Ovary (tissue), 9 donors: Measurements from ENCODE around the gene OTOR. TPM values are rescaled to one million over a fixed set of nuclear protein-coding genes. Genes with fewer than 3 reads are reported as not detected.

ENCODE experiments used
- DNase-seq, 5 donors: peaks; one replicate each; pipeline ENCODE4 v3.0.0-alpha.2; 2019 to 2020
- H3K27ac ChIP-seq, 2 donors: fragments of 200-600 bp; one replicate each; pipeline versions ENCODE4 v1.5.1 to v1.8.0; 2019 to 2022
- H3K27me3 ChIP-seq: fragments of 200-600 bp; one replicate; pipeline ENCODE4 v1.8.0; 2022
- H3K36me3 ChIP-seq: fragments of 200-600 bp; sonication (generic); one replicate; pipeline ENCODE4 v1.5.1; 2019
- H3K4me1 ChIP-seq: one replicate; pipeline ENCODE4 v1.8.1; 2013; ENCODE audit warnings: mild to moderate bottlenecking, moderate library complexity; ENCODE audit not compliant: insufficient read depth
- H3K4me3 ChIP-seq: fragments of 200-600 bp; sonication (generic); one replicate; pipeline ENCODE4 v1.5.1; 2017
- H3K9me3 ChIP-seq, 2 donors: fragments of 200-600 bp in 1 of 2; sonication (generic) in 1 of 2; one replicate each; pipeline versions ENCODE4 v1.5.1 to v1.8.1; 2013 to 2019; ENCODE audit warnings: mild to moderate bottlenecking in 1 of 2, moderate library complexity in 1 of 2
- CTCF ChIP-seq, 3 donors: fragments of 450-650 bp in 2 of 3; fragments of 200-600 bp in 1 of 3; IDR thresholded peaks; one replicate each; pipeline versions ENCODE4 v1.5.1 to v1.8.0; 2016 to 2022; ENCODE audit warnings: antibody characterized with exemption in 3 of 3, mild to moderate bottlenecking in 1 of 3
- EP300 ChIP-seq: sonication (generic); formaldehyde crosslinking; IDR thresholded peaks from one replicate; pipeline ENCODE4 v1.6.1; 2017; ENCODE audit warnings: antibody characterized with exemption
- POLR2A ChIP-seq: fragments of 450-650 bp; IDR thresholded peaks from one replicate; pipeline ENCODE4 v1.6.1; 2017; ENCODE audit warnings: antibody characterized with exemption, mild to moderate bottlenecking, moderate library complexity
- WGBS, 3 donors: extraction: QIAGEN DNeasy Blood & Tissue Kit in 1 of 3; methylation state at CpG; one replicate each; pipeline versions ENCODE4 v1.1.5 to v1.1.7; 2013 to 2017; 5-methylcytosine and 5-hydroxymethylcytosine counted together
- intact Hi-C, 4 donors: fragments of 100-400 bp; cut with DNase I; formaldehyde crosslinking; loops; one replicate each; pipeline versions ENCODE4 v1.11.0 to v1.15.1; 2022 to 2023
- polyA plus RNA-seq, 2 donors: library from polyadenylated mRNA; stranded (reverse); fragments of 200-250 nt in 1 of 2; fragments of 350-450 nt in 1 of 2; fragmentation: Illumina TruSeq in 1 of 2; extraction: RNeasy Lipid Tissue Mini Kit (QIAGEN cat#74804) in 1 of 2; gene quantifications; one replicate each; pipeline ENCODE4 v1.2.3, GENCODE V29; 2013 to 2014
- total RNA-seq, 7 donors: library from RNA; depleted of rRNA in 2 of 7; stranded (reverse); fragments of >200 nt in 2 of 7; fragmentation: NEBNext Ultra II Directional in 3 of 7; extraction: Animal tissue kit (Norgen Biotek cat#: 25700) in 3 of 7; gene quantifications; one replicate each; pipeline versions ENCODE4 v1.1.0 to v1.2.4, GENCODE V29; 2016 to 2023
- donor health status: DM: no; HTN: no; CAD: no; lungs with moderate emphysema.
- donor health status: DM: no; HTN: no; CAD: no.
- donor health status: Bipolar disorder and iron deficiency.
- donor health status: DM: yes; HTN: yes; CAD: no.
- donor health status: DM: no; HTN: no; CAD: no.
- donor health status: DM: yes; HTN: yes; CAD: no.

Gene OTOR
- total and polyA plus RNA-seq, 9 donors: not detected

- no peak overlapping the region for H3K4me3 ChIP-seq
- no peaks in the 10 kb centered on the region for H3K9me3 ChIP-seq
- H3K4me1 ChIP-seq: no peaks in the 10 kb centered on the region
- intact Hi-C loops: no loop called here
- 52 to 64% (median 58%) methylated on average over 6 of the region's 6 CpGs for WGBS, 3 donors
- no peaks in the 10 kb centered on the region for H3K27me3 ChIP-seq
- TF ChIP-seq POLR2A: no peak
- TF ChIP-seq CTCF (IDR thresholded peaks at IDR 0.05): no peak
- no peak for TF ChIP-seq EP300
- no peak overlapping the region for H3K27ac ChIP-seq
- H3K36me3 ChIP-seq: no peaks in the 10 kb centered on the region
- DNase-seq: no peak
Measured at GRCh38 chr20:16712511-16712947, 35.6 kb upstream of the OTOR start.

- Histone ChIP-seq H3K4me1 (no peaks in the 10 kb centered on the region), H3K36me3 (no peaks in the 10 kb centered on the region), H3K27me3 (no peaks in the 10 kb centered on the region), H3K9me3 (no peaks in the 10 kb centered on the region), H3K4me3 (no peak overlapping the region), H3K27ac (no peak overlapping the region)
- TF ChIP-seq POLR2A (no peak), EP300 (no peak), CTCF (IDR thresholded peaks at IDR 0.05) (no peak)
- no peak for DNase-seq
- intact Hi-C loops: no loop called here
Measured at GRCh38 chr20:16713066-16713465, 35.1 kb upstream of the OTOR start.

GRCh38 chr20:16714242-16714641, 33.9 kb upstream of the OTOR start:
- 75 to 79% (median 77%) methylated on average over 5 of the region's 5 CpGs for WGBS, 3 donors
- Histone ChIP-seq H3K4me1 (no peaks in the 10 kb centered on the region), H3K27me3 (no peaks in the 10 kb centered on the region), H3K27ac (no peak overlapping the region), H3K9me3 (no peaks in the 10 kb centered on the region), H3K36me3 (no peaks in the 10 kb centered on the region), H3K4me3 (no peak overlapping the region)
- DNase-seq: no peak
- intact Hi-C loops: no loop called here
- TF ChIP-seq POLR2A (no peak), CTCF (IDR thresholded peaks at IDR 0.05) (no peak), EP300 (no peak)

GRCh38 chr20:16714751-16715150, 33.4 kb upstream of the OTOR start:
- intact Hi-C loops: no loop called here
- no peaks in the 10 kb centered on the region for H3K4me1 ChIP-seq
- H3K27me3 ChIP-seq: no peaks in the 10 kb centered on the region
- 66 to 72% (median 70%) methylated on average over 4 of the region's 4 CpGs for WGBS, 3 donors
- no peaks in the 10 kb centered on the region for H3K9me3 ChIP-seq
- H3K4me3 ChIP-seq: no peak overlapping the region
- H3K36me3 ChIP-seq: no peaks in the 10 kb centered on the region
- DNase-seq: no peak
- TF ChIP-seq EP300 (no peak), POLR2A (no peak), CTCF (IDR thresholded peaks at IDR 0.05) (no peak)
- H3K27ac ChIP-seq: no peak overlapping the region

GRCh38 chr20:16719421-16719820, 28.7 kb upstream of the OTOR start:
- intact Hi-C loops: no loop called here
- DNase-seq: no peak
- TF ChIP-seq EP300: no peak
- WGBS, 3 donors: 62 to 69% (median 66%) methylated on average over 1 of the region's 1 CpG
- Histone ChIP-seq H3K4me3 (no peak overlapping the region), H3K27ac (no peak overlapping the region), H3K36me3 (no peaks in the 10 kb centered on the region), H3K4me1 (no peaks in the 10 kb centered on the region), H3K27me3 (no peaks in the 10 kb centered on the region), H3K9me3 (no peaks in the 10 kb centered on the region)
